ENCODE data around the gene ODF4. TPM values are rescaled to one million over a fixed set of nuclear protein-coding genes. Genes with fewer than 3 reads are reported as not detected.

Gene ODF4
- total RNA-seq, 1 experiment from 2014 or later: not detected

GRCh38 chr17:8376271-8377067, 36.8 kb downstream of the ODF4 start, which contains the start of gene KRABD2 (continued):
- TF ChIP-seq ATF3 (CRISPR knock-in tag; conservative IDR thresholded peaks at IDR 0.05) (peak; percentile 67; the same call in 1 of the 2 replicates), TEAD4 (CRISPR knock-in tag; IDR thresholded peaks at IDR 0.05) (0 out of 2 replicates have a peak, but pooled peaks have one; percentile 8), TEAD1 (CRISPR knock-in tag; IDR thresholded peaks at IDR 0.05) (peak; percentile 86; the same call in 1 of the 2 replicates), ZNF121 (CRISPR knock-in tag; IDR thresholded peaks at IDR 0.05) (no peak), JUN (CRISPR knock-in tag; IDR thresholded peaks at IDR 0.05) (no peak; the same call in 1 of the 2 replicates), TCF7 (CRISPR knock-in tag; IDR thresholded peaks at IDR 0.05; ENCODE audit: low read depth) (0 out of 2 replicates have a peak, but pooled peaks have one; percentile 71), FOXP1 (CRISPR knock-in tag; IDR thresholded peaks at IDR 0.05; ENCODE audit: borderline replicate concordance) (peak; percentile 98), ZNF425 (CRISPR knock-in tag; conservative IDR thresholded peaks at IDR 0.05) (peak; percentile 92), USF2 (CRISPR knock-in tag; IDR thresholded peaks at IDR 0.05) (0 out of 2 replicates have a peak, but pooled peaks have one; percentile 29), ELF4 (CRISPR knock-in tag; IDR thresholded peaks at IDR 0.05; ENCODE audit: low read depth) (no peak), ZNF423 (CRISPR knock-in tag; IDR thresholded peaks at IDR 0.05) (no peak), ZNF416 (CRISPR knock-in tag; IDR thresholded peaks at IDR 0.05) (peak; percentile 92), OVOL2 (CRISPR knock-in tag; IDR thresholded peaks at IDR 0.05; ENCODE audit: borderline replicate concordance) (peak; percentile 76), ESRRA (CRISPR knock-in tag; IDR thresholded peaks at IDR 0.05; ENCODE audit: borderline replicate concordance) (peak; percentile 97), ETV6 (CRISPR knock-in tag; IDR thresholded peaks at IDR 0.05) (peak; percentile 94; the same call in 1 of the 2 replicates), HMGA2 (CRISPR knock-in tag; IDR thresholded peaks at IDR 0.05) (no peak), ATF6 (CRISPR knock-in tag; IDR thresholded peaks at IDR 0.05) (no peak), ATF2 (CRISPR knock-in tag; IDR thresholded peaks at IDR 0.05; ENCODE audit: borderline replicate concordance, low read depth) (peak; percentile 74), PRRX2 (CRISPR knock-in tag; IDR thresholded peaks at IDR 0.05) (peak; percentile 95), ZNF219 (CRISPR knock-in tag; IDR thresholded peaks at IDR 0.05; ENCODE audit: borderline replicate concordance) (peak; percentile 86; the same call in 1 of the 2 replicates), NFYB (CRISPR knock-in tag; conservative IDR thresholded peaks at IDR 0.05; ENCODE audit: low read depth) (no peak; the same call in 1 of the 2 replicates)
- TF ChIP-seq, protein P1, sequence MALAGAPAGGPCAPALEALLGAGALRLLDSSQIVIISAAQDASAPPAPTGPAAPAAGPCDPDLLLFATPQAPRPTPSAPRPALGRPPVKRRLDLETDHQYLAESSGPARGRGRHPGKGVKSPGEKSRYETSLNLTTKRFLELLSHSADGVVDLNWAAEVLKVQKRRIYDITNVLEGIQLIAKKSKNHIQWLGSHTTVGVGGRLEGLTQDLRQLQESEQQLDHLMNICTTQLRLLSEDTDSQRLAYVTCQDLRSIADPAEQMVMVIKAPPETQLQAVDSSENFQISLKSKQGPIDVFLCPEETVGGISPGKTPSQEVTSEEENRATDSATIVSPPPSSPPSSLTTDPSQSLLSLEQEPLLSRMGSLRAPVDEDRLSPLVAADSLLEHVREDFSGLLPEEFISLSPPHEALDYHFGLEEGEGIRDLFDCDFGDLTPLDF (CRISPR knock-in tag; IDR thresholded peaks at IDR 0.05): 0 out of 2 replicates have a peak, but pooled peaks have one; percentile 58
- TF ChIP-seq, protein P2, sequence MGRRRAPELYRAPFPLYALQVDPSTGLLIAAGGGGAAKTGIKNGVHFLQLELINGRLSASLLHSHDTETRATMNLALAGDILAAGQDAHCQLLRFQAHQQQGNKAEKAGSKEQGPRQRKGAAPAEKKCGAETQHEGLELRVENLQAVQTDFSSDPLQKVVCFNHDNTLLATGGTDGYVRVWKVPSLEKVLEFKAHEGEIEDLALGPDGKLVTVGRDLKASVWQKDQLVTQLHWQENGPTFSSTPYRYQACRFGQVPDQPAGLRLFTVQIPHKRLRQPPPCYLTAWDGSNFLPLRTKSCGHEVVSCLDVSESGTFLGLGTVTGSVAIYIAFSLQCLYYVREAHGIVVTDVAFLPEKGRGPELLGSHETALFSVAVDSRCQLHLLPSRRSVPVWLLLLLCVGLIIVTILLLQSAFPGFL (CRISPR knock-in tag; IDR thresholded peaks at IDR 0.05; ENCODE audit: borderline replicate concordance): no peak; the same call in 1 of the 2 replicates
- TF ChIP-seq, protein P3, sequence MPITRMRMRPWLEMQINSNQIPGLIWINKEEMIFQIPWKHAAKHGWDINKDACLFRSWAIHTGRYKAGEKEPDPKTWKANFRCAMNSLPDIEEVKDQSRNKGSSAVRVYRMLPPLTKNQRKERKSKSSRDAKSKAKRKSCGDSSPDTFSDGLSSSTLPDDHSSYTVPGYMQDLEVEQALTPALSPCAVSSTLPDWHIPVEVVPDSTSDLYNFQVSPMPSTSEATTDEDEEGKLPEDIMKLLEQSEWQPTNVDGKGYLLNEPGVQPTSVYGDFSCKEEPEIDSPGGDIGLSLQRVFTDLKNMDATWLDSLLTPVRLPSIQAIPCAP (CRISPR knock-in tag; IDR thresholded peaks at IDR 0.05): no peak; the same call in 1 of the 2 replicates
- TF ChIP-seq, protein P4, sequence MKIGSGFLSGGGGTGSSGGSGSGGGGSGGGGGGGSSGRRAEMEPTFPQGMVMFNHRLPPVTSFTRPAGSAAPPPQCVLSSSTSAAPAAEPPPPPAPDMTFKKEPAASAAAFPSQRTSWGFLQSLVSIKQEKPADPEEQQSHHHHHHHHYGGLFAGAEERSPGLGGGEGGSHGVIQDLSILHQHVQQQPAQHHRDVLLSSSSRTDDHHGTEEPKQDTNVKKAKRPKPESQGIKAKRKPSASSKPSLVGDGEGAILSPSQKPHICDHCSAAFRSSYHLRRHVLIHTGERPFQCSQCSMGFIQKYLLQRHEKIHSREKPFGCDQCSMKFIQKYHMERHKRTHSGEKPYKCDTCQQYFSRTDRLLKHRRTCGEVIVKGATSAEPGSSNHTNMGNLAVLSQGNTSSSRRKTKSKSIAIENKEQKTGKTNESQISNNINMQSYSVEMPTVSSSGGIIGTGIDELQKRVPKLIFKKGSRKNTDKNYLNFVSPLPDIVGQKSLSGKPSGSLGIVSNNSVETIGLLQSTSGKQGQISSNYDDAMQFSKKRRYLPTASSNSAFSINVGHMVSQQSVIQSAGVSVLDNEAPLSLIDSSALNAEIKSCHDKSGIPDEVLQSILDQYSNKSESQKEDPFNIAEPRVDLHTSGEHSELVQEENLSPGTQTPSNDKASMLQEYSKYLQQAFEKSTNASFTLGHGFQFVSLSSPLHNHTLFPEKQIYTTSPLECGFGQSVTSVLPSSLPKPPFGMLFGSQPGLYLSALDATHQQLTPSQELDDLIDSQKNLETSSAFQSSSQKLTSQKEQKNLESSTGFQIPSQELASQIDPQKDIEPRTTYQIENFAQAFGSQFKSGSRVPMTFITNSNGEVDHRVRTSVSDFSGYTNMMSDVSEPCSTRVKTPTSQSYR (CRISPR knock-in tag; IDR thresholded peaks at IDR 0.05): 0 out of 2 replicates have a peak, but pooled peaks have one; percentile 50

All from WTC11 (cell line).